Stimulated activated CD4-positive, alpha-beta T cell treated with anti-CD3 and anti-CD28 coated beads, Interleukin-2, amount 100 ng/mL, for 24 hours (primary cell): Measurements from ENCODE around the gene HIGD2A.
"Not testable (repeated sequence)": the region's sequence is repeated elsewhere in the genome, so short reads cannot be mapped to it uniquely, and the experiment has no call there.

Experiments
- DNase-seq, 2 donors: peaks; one replicate each; pipeline ENCODE4 v3.0.0-alpha.2; 2020

Gene HIGD2A

DNA sequence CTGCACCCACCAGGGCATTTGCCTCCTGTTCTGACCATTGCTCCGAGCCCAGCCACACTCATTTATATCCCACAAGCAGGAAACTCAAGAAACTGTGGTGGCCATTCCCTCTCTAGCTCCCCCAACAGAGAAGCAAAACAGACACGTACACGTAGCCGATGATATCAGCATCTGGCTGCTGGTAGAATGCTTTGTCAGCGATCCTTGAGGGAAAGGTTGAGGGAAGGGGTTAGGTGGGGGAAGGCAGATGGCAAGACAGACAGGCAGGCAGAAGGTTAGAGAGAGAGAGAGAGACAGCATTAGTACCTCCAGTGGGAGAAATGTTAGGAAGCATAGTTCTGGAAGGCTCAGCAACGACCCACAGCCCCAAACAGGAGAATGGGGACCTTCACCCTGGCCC is 7.8 kb downstream of the HIGD2A start:
- DNase-seq, result no peak

DNA sequence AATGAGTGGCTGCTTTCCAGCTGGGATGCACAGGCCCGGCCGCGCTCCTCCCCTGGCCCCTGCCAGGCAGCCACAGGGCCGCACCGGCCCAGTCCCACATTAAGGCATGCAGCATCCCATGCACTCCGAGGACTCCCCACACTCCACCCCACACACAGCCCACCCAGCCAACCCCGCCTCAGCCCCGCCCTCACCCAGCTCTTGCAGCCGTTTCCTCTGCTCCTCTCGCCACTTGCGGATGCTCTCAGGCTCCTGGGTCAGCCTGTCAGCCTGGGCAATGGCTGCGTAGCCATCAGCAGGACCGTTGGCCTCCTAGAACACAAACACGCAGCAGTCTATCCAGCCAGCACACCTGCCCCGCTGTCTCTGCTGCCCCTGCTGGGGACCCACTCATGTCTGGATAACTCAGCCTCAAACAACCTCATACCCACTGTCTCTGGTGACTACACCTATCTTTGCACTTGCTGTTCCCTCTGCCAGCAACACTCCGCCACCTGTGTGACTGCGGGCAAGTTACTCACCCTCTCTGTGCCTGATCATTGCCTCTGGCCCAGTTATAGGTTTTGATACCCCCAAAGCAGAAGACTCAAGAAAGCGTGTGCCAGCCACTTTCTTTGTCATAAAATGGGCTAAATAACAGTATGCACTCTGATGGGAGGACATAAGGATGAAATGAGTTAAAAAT is 9.3 kb downstream of the HIGD2A start:
- no peak for DNase-seq

DNA sequence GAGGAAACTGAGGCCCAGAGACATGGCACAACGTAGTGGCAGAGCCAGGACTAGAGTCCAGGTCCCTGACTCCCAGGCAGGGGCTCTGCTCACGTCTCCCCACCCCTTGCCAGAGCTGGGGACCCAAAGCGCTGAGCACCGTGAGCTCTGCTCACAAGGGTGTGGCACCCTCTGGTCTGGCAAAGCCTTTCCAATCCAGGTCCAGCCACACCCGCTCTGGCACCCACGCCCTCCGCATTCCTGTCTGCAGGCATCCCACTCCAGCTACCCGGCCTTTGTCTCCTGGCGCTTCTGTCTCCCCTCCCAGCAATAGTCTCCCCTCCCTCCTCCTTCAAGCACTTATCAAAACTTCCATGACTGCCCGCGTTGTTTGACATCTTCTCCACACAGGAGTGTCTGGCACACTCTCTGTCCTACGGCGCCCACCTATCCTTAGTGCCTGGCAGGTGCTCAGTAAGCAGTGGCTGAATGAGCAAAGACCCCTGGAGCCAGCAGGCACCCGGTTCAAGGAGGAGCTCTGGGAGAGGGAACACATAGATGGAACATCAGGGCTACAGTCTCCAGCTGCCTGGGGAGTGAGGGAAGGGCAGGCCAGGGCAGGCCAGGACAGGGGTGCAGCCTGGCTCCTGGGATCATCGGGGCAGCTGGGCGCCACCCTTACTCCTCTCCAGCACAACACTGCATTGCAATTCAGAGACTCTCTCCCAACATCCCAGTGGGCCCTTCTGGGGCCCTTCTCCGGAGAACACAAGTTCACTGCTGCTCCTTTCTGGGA is 12.0 kb downstream of the HIGD2A start:
- no peak for DNase-seq

DNA sequence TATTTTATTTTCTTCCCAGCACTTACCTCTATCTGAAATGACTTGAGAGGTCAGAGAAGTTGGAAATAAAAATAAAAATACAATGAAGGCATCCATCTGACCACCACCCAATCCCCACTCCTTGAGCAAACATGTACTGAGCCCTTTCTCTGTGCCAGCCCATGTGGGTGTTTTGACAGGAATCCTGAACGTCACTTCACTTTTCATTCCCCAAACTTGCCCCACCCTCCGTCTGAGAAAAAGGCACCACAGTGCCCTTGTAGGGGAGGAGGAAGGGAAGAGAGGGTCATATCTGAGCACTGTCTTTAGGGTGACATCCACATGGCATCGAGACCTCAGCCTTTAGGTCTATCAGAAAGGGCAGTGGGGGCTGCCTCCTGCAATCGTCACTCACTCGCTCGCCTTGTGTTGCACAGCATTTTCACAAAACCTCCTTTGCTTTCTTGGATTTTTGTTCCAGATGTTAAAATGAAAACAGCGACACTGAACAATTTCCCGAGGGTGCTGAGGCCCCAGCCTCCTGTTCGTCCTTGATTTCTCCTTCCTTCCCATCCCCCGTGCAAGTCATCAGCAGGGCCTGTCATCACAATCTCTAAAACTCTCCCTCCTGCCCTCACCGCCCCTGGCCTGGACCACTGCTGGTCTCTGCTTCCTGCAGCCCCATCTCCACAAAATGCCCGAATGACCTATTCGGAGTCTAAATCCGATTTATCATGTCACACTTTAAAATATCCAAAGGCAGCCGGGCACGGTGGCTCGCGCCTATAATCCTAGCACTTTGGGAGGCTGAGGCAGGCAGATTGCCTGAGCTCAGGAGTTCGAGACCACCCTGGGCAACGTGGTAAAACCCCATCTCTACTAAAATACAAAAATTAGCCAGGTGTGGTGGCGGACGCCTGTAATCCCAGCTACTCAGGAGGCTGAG is 13.0 kb downstream of the HIGD2A start:
- DNase-seq, result no peak

DNA sequence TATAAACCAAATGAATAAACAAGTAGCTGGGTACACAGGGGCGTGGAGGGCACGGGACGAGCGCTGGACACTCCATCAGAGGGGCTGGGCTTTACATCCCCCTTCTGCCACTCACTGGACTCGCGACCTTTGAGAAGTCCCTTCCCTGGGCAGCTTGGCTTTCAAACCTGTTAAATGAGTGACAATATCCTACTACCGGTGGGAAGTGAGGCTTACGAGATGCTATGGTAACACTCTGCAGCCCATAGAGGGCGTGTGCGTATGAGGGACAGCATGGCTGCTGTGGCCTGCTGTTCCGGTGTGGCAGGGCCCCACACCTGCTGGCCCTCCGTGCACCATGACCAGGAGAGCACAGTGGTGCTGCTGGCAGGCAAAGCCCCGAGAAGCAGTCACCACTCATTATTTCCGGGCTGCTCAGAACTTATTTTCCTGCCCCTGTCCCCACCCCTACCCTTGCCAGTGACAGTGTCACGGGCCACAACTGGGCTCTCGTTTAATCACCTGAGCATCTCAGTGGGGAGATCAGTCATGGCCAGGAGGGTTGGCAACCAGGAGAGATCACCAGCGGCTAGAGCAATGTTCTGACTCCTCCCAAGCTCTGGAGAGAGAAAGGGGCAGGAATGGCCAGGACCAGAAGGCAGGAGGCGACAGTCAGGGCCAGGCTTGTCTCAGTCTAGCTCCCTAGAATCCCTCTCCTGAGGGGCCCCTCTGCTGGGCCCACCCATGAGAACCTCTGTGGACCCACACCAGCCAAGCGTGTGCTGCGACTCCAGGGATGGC is 17.3 kb downstream of the HIGD2A start:
- no peak for DNase-seq

DNA sequence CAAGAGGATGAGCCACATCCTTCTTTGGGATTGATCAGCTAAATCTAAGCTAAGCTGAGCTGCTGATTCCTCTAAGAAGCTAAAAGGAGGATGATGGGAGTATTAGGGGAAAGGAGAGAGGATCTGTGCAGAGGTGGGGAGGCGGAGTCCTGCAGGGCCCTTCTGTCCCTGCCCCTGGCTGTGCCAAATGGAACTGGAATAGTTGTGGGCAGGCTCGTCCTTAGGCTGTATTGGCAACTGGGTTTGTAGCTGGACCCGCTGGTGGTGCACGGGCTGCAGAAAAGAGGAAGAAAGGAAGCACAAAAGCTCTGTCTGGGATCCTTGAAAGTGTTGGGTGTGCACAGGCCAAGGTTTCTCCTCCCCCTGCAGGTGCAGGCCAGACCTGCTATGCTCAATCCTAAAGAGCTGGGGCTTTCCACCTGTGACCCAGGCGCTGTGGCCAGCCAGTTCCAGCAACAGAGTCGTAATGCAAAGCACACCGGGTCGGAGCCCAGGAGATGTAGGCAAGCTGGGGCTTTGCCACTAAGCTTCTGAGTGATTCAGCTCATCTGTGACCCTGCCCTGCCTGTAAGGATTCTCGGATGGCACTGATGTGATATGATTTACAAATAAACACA is 18.0 kb downstream of the HIGD2A start:
- DNase-seq, result no peak

DNA sequence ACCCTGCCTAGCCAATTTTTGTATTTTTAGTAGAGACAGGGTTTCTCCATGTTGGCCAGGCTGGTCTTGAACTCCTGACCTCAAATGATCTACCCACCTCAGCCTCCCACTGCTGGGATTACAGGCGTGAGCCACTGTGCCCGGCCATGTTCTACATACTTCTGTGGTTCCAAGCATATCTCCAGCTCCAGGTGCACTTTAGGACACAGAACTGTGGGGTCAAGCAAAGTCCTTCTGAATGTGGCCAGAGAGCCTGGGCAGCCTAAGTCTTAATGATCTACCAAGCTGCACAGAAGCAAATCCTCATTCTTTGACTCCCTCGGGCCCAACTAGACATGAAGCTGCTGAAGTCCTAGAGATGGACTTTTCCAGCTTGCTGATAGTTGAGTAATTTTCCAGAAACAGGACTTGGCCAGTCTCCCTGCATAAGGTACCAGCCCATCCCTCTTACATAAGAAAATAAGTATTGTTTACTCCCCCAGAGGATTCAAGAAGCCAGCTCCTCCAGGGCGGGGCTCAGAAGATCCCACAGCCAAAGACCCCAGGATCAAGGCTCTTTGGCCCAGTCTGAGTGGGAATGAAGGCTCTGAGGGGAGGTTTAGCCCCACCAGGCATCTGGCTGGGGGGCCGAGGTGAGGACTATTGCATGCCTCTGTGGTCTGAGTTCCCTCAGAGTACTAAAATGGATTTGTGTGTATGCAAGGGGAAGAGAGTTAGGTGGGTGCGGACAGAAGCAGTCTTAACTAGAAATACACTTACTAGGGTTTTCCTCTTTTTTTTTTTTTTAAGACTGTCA is 19.1 kb downstream of the HIGD2A start:
- no peak for DNase-seq

DNA sequence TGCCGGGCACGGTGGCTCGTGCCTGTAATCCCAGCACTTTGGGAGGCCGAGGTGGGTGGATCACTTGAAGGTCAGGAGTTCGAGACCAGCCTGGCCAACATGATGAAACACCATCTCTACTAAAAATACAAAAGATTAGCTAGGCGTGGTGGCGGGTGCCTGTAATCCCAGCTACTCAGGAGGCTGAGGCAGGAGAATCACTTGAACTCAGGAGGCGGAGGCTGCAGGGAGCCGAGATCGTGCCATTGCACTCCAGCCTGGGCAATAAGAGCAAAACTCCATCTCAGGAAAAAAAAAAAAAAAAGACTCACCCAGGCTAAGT is 19.7 kb downstream of the HIGD2A start:
- not testable (repeated sequence) for DNase-seq

DNA sequence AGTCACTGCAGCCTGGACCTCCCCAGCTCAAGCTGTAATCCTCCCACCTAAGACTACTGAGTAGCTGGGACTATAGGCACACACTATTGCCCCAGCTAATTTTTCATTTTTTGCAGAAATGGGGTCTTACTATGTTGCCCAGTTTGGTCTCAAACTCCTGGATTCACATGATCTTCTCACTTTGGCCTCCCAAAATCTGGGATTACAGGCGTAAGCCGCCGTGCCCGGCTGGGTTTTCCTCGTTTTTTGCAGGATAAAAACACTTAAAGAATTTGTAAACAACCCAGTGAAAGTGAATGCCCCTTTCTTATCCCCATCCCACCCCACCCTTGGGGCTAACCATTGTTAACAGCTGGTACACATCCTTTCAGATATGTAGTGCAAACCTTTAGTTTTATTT is 20.0 kb downstream of the HIGD2A start:
- no peak for DNase-seq

DNA sequence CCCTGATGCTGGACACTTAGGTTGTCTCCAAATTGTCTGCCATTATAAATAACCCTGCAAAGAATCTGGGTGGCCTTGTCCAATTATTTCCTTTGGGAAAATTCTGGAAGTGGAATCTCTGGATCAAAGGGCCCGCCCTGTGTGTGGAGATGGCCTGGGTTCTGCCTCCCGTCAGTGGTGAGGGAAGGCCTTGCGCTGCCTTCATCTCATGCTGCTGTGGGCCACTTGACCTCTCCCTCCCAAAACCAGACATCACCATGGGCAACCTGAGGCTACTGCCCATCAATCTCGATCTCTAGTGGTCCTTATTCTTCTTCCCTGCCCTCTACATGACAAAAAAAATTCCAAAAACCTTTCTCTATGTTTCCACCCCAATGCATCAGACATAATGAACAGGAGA is 21.2 kb downstream of the HIGD2A start:
- DNase-seq, result no peak

DNA sequence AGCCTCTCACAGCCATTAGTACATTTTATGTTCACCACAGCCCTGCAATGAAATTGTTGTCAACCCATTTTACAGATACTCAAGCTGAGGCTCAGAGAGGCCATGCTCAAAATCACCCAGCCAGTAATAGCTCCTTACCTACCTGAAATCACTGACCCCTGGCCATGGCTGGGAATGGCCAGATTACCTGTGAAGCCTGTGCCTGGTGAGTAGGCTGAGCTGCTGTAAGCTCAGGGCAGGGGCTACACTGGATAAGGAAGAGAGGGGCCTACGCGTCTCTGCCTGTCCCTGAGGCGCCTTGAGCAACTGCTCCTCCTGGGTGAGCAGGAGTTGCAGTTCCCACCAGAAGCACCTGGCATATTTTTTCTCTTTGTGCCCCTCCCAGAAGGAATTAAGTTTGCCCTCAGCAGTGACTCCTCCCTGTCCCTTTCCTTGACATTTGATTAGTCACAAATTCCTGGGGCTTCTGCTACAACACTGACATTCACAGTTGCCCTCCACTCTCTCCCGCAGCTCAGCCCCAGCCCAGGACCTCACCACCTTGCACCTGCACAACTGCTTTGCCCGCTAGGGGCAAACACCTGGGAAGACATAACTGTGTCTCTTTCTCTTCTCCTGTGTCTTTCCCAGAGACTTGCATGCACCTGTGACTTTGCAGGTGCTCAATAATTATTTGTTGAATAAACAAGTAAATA is 22.1 kb downstream of the HIGD2A start:
- no peak for DNase-seq

DNA sequence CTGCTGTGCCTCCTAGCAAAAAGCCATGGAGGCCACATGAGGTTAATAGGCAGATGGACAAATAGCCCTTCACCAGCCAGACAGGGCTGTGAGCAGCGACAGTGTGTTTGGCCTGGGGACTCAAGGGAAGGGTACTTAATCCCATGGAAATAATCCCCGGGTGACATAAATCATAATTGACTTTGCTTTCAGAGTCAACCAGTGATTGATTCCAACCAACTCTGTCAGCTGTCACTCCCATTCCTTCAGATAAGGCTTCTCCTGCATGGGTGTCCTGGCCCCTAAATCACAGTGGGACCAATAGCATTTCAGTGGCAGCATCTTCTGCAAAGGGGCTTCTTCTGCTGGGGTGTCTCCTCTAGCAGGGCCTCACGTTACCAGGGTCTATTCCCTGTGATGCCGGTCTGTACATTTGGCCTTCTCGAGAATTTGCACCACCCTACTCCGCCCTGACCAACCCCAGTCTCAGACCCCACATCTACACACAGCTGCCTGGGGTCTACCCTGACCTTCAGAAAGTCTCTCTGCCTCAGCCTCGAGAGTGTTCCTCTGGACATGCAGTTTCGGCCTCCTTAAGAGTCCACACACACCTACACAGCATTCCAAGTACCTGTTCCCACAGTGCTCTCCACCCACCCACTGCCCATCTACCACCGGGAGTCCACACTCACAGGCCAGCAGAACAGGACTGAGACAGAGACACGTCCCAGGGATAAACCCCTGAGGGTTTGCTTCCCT is 24.1 kb downstream of the HIGD2A start:
- DNase-seq, result no peak

DNA sequence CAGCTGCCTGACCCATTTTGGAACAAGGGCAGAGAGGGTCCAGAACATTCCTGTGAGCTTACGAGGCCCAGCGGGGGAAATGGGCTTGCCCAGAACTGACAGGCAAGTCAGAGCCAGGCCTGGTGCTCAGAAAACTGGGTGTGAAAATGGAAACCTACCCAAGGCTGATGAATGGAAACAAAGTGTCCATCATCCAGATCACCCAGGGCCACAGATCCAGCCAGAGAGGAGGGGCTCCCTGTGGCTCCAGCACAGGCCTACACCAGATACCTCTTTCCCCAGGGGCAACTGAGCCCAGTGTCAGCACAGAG is 24.7 kb downstream of the HIGD2A start:
- DNase-seq, result no peak

DNA sequence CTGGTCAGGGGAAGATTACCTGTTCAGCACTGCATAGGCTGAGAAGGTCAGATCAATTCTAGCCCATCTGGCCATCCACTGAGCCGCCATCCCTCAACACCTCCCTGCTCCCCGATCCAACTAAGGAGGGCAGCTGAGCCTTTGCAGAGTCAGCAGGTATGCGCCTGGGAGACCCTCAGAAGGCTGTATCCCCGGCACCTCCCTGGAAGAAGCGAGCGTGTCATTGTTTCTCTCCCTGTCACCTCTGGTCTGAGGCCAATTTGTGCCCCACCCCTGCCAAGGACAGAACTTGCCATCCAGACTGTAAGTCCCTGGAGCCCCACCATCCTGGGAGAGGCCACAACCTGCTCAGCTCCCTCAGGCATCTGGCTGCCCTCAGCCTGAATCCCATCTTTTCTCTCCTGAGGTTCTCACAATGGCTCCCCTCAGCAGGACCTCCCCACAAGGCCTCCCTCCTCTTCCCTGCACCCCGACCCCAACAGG is 25.2 kb downstream of the HIGD2A start:
- no peak for DNase-seq

DNA sequence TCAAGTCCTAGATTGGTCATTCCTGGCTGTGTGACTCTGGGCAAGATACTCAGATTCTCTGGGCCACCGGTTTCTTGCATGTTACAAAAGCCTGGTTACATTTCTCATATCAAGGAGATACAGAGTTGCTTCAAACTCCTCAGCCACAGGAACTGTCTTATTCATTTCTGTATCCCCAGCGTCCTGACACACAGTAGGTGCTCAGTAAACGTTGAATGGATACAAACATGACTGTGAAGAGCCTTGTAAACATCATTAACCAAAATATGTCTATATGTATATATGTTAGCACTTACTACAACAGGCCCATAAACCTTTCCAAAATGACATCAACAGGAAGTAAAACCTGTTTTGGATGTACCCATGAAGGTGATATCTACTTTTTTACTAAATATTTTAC is 26.2 kb downstream of the HIGD2A start:
- no peak for DNase-seq

DNA sequence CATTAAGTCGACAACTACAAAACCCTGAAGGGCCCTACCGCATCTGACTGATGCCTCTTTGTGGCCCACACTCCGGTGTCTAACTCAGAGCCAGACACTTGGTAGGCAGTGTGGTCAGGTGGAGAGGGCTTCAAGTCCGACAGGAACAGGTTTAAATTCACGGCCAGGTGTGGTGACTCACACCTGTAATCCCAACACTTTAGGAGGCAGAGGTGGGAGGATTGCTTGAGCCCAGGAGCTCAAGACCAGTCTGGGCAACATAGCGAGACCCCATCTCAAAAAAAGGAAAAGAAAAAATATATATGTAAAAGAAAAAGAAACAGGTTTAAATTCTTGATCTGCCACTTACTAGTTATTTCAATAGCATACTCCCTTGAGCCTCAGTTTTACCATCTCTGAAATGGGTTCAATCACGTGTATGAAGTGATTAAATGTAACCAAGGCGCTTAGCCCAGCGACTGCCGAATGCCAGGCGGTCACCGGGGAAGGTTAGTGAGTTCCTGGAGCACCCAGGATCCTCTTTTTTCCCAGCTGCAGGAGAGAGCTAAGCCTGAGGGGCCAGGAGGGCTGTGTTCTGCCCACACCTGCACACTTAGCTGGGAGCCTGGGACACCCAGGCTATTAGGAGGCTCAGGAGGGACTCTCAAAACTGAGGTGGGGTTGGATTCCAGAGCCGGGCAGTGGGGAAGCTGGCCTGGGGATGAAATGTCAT is 26.8 kb downstream of the HIGD2A start:
- DNase-seq, result peak in 1 of 2 donors; percentile 13

DNA sequence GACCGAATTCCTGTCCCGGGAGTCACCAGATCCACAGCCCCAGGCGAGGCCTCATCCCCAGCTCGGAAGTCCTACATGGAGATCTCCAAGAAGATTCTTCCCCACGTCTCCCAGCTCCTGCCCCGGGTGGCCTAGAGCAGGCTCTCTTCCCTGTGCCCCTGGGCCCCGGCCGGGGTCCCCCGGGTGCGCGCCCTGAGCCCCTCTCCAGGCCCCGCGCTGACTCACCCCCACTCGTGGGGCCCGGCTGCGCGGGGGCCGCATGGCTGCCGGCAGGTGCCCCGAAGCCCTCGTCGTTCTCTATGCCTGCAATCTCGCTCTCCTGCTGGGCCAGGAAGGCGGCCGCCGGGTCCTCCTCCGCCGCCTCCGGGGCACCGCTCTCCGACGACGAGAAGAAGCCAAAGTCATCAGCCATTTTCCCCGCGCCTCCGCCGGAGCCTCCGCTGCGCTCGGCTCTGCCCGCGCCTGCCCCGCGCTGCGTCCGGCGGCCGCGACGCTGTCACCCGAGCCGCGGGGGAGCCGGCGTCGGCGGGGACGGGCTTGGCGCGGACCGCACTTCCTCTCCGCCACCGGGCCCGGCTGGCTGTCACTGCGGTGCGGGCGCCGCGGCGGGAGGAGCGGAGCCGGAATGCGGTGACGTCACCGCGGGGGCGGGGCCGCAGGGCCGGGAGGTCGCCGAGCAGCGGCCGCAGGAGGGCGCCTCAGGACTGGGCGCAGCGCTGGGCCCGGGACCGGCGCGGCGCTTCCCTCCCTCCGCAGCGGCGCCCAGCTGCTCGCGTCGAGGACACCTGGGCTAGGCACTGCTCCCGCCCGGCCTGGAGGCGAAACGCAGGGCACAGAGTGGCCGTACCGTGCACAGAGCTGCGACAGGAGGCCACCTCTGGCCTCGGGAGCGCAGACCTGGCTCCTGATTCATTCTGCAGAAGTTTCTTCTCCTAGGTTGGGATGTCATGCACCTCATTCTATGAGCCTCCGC is 27.7 kb downstream of the HIGD2A start, which contains the start of gene CLTB:
CLTB (minus strand) TSS at position 588 of the 973 bp plus-strand sequence; CDS start at position 412, 176 bp downstream.
- peak; percentile 92 to 94 for DNase-seq

DNA sequence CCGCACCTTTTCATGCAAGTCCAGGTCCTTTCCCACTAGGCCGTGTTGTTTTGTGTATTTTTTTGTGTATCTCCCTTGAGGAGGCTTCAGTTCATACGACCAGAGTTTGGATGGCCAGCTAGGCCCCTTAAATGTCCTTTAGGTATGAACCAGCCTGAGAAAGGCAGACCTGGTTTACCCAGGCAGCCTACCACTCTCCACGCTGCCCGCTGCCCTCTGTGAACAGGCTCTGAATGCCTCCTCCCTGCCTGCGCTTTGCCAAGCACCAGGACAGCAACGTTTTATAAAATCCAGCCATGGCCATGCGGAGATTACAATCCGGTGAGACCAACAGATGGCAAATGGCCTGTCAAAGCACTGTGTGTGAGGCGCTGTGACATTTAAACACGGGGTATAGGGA is 28.4 kb downstream of the HIGD2A start:
- no peak for DNase-seq
